ENCODE results near the gene ARHGEF37.

GRCh38 chr5:149532413-149532812, 48.9 kb upstream of the ARHGEF37 start:
- TF ChIP-seq CTCF (IDR thresholded peaks at IDR 0.05; ENCODE audit: low read depth, low read length), result no peak
- no peak for TF ChIP-seq EZH2phosphoT487 (IDR thresholded peaks at IDR 0.05; ENCODE audit: low read depth)
